GM21825 (cell line): ENCODE measurements around the gene COL9A3.
A peak's percentile ranks its signal among the peaks of the same experiment; 100 is the strongest.

Experiments
- ATAC-seq: cut with Tn5 transposase; IDR thresholded peaks from one replicate; pipeline ENCODE4 v1.9.1; 2021; ENCODE audit warnings: mild to moderate bottlenecking, moderate library complexity; ENCODE audit not compliant: unreplicated experiment

The COL9A3 gene

GRCh38 chr20:62822239-62822787 is 5.5 kb downstream of the COL9A3 start:
- no peak for ATAC-seq

GRCh38 chr20:62822788-62823651 is 6.2 kb downstream of the COL9A3 start:
- peak; percentile 40 for ATAC-seq

- ATAC-seq, result no peak
Observed at GRCh38 chr20:62823688-62824475, 7.0 kb downstream of the COL9A3 start.

- ATAC-seq, result no peak
Observed at GRCh38 chr20:62824476-62825332, 7.9 kb downstream of the COL9A3 start.

- no peak for ATAC-seq
Observed at GRCh38 chr20:62825333-62825985, 8.6 kb downstream of the COL9A3 start.

- no peak for ATAC-seq
Observed at GRCh38 chr20:62825986-62826645, 9.3 kb downstream of the COL9A3 start.

GRCh38 chr20:62826646-62827310 is 9.9 kb downstream of the COL9A3 start:
- no peak for ATAC-seq

- ATAC-seq, result no peak
Observed at GRCh38 chr20:62827311-62828038, 10.6 kb downstream of the COL9A3 start.

- ATAC-seq, result no peak
Observed at GRCh38 chr20:62828051-62828450, 11.2 kb downstream of the COL9A3 start.

- ATAC-seq, result no peak
Observed at GRCh38 chr20:62828511-62829230, 11.8 kb downstream of the COL9A3 start.

GRCh38 chr20:62829231-62830230 is 12.7 kb downstream of the COL9A3 start:
- no peak for ATAC-seq

GRCh38 chr20:62830251-62830650 is 13.4 kb downstream of the COL9A3 start:
- ATAC-seq, result no peak

- no peak for ATAC-seq
Observed at GRCh38 chr20:62830821-62831220, 14.0 kb downstream of the COL9A3 start.

GRCh38 chr20:62831361-62831788 is 14.5 kb downstream of the COL9A3 start:
- no peak for ATAC-seq

GRCh38 chr20:62831854-62832211 is 15.0 kb downstream of the COL9A3 start:
- no peak for ATAC-seq

GRCh38 chr20:62832212-62832922 is 15.5 kb downstream of the COL9A3 start:
- ATAC-seq, result peak; percentile 52
